ENCODE results near the gene RCVRN. TPM values are rescaled to one million over a fixed set of nuclear protein-coding genes. Genes with fewer than 3 reads are reported as not detected.
A peak's percentile ranks its signal among the peaks of the same experiment; 100 is the strongest.

Gene RCVRN
- total RNA-seq (2014; rRNA removed; shearing (Covaris generic)): not detected in 2 replicates
- polyA plus RNA-seq (2014; cell fraction: nucleus; rRNA removed): not detected in 2 replicates

- no peak for DNase-seq (ENCODE audit: extremely low read depth, low read depth)
Observed at GRCh38 chr17:9905078-9905415, at the start of gene RCVRN. Gene RCVRN, minus strand, starts transcription at chr17:9905271. Its CDS starts 91 bp downstream, at chr17:9905180.

DNA sequence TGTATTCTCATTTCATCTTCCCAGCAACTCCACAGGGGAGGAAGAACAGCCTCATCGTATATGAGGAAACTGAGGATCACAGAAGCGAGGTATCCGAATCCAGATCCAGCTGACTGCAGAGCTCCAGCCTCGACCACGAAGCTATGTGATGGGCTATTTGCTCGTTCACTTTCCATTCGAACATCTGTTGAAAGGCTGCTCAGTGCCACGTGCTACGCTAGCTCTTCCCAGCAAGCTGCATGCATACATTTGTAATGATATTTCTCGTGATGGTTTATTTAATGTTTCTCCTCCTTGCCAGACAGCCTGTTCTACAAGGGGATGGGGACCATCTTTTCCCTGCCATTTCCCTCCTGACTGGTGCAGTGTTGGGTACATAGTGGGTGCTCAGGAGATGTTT, 48.4 kb upstream of the RCVRN start:
- DNase-seq (ENCODE audit: extremely low read depth, low read depth): no peak

- no peak for DNase-seq (ENCODE audit: extremely low read depth, low read depth)
Observed at GRCh38 chr17:9951803-9952202, 46.7 kb upstream of the RCVRN start.

- no peak for DNase-seq (ENCODE audit: extremely low read depth, low read depth)
Observed at GRCh38 chr17:9948928-9949327, 43.9 kb upstream of the RCVRN start.

- no peak for DNase-seq (ENCODE audit: extremely low read depth, low read depth)
Observed at GRCh38 chr17:9944704-9945103, 39.6 kb upstream of the RCVRN start.

DNA sequence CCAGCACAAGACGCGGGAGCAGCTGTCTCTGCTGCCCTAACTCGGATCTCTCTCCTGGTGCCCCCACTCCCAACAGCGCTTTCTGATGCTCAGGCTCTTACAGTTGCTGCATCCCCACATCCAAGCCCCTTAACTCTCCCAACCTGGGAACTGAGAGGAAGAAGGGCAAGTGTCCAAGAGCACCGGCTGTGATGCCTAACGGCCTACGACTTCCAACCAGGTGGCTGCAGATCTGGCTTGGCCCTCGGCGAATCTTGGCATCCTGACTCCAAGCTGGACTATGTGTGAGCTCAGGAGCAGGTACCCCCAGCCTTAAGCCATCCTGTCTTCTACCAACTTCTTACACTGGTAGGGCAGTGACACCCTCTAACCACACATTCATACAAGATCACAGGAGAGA, 38.3 kb upstream of the RCVRN start:
- no peak for DNase-seq (ENCODE audit: extremely low read depth, low read depth)

DNA sequence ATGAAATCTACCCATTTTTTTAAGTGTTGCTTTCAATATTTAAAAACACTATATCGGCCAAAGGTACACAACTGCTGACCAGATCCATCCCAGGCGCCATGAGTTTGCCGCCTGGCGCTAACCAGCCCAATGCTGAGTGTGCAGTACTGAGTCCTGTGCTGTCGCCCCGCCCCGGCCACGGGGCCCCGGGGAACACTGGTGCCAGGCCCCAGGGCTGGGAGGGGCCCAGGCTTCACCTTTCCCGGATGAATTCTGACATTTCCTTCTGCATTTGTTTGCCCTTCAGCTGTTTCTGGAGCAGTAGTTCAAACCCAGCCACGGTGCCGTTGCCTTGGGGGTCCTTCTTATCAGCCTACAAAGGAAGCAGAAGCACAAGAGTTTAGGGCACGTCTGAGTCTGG, 37.8 kb upstream of the RCVRN start:
- no peak for DNase-seq (ENCODE audit: extremely low read depth, low read depth)

GRCh38 chr17:9941305-9941704, 36.2 kb upstream of the RCVRN start:
- no peak for DNase-seq (ENCODE audit: extremely low read depth, low read depth)

- no peak for DNase-seq (ENCODE audit: extremely low read depth, low read depth)
Observed at GRCh38 chr17:9940841-9941240, 35.8 kb upstream of the RCVRN start.

DNA sequence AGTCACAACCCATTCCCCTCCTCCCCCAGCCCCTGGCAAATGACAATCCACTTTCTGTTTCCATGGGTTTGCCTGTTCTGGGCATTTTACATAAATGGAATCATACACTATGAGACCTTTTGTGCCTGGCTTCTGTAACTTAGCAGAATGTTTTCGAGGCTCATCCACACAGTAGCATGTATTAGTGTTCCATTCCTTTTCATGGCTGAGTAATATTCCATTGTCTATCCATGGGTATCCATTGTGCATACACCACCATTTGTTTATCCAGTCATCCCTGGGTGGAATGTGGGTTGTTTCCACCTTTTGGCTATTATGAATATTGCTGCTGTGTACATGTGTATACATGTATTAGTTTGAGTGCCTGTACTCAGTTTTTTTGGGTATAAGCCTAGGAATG, 33.7 kb upstream of the RCVRN start:
- DNase-seq (ENCODE audit: extremely low read depth, low read depth): no peak

GRCh38 chr17:9937901-9938300, 32.8 kb upstream of the RCVRN start:
- DNase-seq (ENCODE audit: extremely low read depth, low read depth): no peak

GRCh38 chr17:9937241-9937761, 32.2 kb upstream of the RCVRN start:
- DNase-seq (ENCODE audit: extremely low read depth, low read depth): no peak

DNA sequence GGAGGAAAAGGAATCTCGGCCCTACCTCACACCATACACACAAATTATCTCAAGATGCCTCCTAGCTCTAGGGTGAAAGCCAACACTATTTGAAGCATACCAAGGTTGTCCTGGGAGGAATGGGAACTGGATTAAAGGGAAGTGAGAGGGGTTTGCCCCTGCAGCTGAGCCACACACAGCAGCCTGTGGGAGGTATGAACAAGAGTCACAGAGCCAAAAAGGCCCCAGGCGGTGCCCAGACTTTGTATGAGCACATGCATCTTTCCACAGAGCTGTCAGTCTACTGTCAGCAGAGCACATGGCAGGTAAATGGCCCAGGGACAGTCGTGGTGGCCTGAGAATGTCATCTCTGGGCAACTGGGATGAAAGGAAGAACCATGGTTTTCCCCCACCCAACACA, 31.0 kb upstream of the RCVRN start:
- DNase-seq (ENCODE audit: extremely low read depth, low read depth): no peak

DNA sequence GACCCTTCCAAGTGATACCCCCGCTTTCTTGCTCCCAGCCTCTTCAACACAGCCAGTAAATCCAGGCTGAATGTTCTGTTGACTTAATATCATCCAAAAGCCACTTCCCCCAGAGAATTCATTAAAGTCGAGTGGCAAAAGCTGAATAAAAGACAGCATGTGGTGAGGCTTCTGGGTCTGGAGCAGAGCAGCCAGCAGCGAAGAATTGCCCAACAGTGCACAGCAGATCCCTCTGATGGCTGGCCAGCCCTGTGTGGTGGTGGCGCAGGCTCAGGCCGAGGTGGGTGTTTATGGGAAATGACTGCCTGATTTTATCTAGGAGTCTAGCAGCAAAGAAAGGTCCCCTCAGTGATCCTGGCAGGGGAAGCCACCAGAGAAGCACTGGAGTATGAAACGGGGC, 30.3 kb upstream of the RCVRN start:
- DNase-seq (ENCODE audit: extremely low read depth, low read depth): no peak

DNA sequence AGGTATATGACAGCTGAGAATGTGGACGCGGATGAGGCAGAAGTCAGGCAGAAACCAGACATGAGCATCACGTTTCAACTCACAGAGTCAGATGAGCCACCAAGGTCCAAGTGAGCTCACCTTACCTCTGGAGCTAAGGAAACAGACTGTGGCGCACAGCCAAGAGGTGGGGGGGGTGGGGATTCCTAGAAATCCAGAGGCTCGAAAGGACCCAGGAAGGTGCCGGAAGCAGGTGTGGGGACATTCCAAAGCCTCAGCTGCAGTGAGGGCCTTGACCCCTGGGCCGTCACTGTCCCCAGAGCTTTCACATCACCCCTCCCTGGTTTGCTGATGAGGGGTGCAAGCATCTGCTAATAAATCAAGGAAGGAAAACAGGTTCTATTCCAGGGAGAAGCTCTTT, 29.3 kb upstream of the RCVRN start:
- DNase-seq (ENCODE audit: extremely low read depth, low read depth): no peak

- peak; percentile 19 for DNase-seq (ENCODE audit: extremely low read depth, low read depth)
Observed at GRCh38 chr17:9932491-9932890, 27.4 kb upstream of the RCVRN start.

DNA sequence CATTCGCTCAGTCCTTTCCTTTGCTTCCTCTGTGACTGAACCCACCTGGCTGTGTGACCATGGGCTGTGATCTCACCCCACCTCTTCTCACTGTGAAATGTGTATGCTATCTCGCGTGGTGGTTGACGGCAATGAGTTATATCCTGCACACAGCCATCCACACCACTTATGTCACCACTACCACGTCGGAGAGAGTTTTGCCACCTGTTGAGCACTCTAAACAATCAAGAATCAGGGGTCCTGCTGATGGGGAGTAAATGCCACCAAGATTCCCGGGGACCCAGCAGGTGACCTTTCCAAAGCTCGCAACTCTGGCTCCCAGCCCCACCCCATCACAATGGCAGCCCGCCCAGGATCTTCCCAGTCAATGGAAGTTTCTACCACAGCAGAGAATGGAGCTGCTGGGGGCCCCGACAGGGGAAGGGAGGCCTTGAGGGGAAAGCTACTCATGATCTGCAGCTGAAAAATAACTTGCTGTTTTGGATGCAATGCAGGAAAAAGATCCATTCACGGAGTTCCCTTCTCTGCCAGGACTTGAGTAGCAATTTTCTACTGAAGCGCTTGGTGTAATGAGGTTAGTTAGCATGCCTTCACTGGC, 26.2 kb upstream of the RCVRN start:
- no peak for DNase-seq (ENCODE audit: extremely low read depth, low read depth)

GRCh38 chr17:9929871-9930270, 24.8 kb upstream of the RCVRN start:
- no peak for DNase-seq (ENCODE audit: extremely low read depth, low read depth)

- DNase-seq (ENCODE audit: extremely low read depth, low read depth): peak; percentile 86
Observed at GRCh38 chr17:9928601-9929333, 23.7 kb upstream of the RCVRN start.

DNA sequence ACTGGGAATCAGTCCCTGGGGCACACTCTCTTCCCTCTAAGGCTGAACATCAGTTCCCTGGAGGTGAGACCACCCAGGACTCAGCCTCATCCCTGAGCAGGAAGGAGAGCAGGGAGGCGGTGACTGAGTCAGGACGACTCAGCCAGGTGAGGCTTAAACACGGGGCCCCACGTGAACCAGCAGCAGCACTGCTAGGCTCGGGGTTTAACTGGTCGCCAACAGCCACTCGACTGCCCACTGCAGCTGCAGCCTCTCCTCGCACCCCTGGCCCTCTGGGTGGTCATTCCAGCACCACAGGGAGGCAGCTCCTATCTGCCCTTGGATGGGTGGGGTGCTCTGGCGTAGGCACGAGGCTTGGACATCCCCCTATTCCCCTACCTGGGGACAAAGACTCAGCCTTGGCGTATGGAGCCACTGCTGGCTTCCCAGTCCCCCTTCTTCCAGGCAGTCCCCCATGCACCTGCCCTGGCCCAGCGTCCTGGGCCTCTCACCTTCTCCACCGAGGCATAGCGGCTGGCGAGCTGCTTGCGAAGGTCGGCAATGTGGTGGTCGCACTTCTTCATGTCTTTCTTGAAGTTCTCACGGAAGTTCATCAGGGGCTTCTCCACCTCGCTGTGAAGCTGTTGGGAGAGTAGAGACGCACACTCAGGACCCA, 21.2 kb upstream of the RCVRN start:
- DNase-seq (ENCODE audit: extremely low read depth, low read depth): no peak

DNA sequence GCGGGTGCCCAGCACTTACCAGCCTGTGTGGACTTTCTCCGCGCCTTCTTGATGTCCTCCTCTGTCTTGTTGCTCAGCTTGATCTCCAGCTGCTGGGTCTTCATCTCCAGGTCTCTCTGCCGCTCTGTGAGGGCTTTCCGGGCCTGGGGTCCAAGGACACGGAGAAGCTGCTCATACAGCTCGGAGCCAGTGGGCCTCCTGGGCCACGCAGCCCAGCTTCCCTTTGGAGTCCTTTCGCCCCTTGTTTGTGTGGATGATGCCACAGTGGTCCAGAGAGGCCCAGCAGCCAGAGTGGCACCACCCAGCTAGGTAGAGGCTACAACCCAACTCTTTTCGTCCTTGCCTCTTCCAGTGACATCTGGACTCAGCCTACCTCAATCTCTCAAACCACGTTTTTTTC, 20.4 kb upstream of the RCVRN start:
- no peak for DNase-seq (ENCODE audit: extremely low read depth, low read depth)

GRCh38 chr17:9924735-9925191, 19.7 kb upstream of the RCVRN start:
- peak; percentile 95 for DNase-seq (ENCODE audit: extremely low read depth, low read depth)
